NCI-H2196 treated with DMSO at 0.1 percent for 48 hours (cell line): ENCODE data around the gene ABRACL.
"Not testable (repeated sequence)": the region's sequence is repeated elsewhere in the genome, so short reads cannot be mapped to it uniquely, and the experiment has no call there.

Experiments used
- DNase-seq: peaks from one replicate; lab custom pipeline; 2025; ENCODE audit not compliant: unreplicated experiment; lab: John Stamatoyannopoulos, UW

Gene ABRACL, protein sequence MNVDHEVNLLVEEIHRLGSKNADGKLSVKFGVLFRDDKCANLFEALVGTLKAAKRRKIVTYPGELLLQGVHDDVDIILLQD

DNA sequence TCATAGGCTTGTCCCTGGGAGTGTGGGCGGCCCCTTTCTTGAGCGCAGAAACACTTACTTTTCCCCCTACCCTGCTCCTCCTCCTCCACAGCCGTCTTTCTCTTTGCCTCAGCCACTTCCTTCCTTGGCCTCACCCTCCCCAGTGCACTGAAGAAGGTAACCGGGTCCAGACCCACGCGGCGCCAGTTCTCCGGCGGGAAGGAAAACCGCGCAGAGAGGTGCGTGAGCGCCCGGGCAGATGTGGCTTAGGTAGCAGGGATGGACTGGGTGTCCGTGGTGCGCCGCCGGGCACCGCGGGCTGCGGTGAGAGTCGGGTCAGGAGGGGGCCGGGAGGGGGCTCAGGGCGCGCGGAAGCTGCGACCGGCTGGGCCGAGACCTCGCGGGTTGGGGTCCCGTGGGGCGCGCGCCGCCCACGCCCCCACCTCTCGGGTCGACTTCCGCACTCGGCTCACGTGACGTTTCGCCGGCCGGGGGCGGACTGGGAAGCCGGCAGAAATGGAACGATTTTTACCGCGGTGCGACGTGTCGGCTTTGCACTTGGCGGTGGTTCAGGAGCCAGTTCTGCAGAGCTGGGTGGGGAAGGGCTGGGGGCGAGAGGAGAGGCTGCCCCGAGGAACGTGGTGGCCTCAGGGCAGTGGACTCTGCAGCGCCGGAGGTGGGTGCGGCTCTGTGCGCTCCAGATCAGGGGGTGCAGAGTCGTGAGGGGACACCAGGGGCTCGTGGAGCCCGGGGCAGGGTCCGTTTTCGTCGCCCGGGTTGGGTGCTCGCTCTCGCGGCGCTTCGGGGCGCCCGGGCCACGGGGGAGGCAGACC lies at the start of gene ABRACL:
Gene ABRACL, plus strand, starts transcription at position 88 of the 812 bp plus-strand sequence. CDS start 5,416 bp downstream, outside the sequence.
- DNase-seq, result peak; percentile 43

DNA sequence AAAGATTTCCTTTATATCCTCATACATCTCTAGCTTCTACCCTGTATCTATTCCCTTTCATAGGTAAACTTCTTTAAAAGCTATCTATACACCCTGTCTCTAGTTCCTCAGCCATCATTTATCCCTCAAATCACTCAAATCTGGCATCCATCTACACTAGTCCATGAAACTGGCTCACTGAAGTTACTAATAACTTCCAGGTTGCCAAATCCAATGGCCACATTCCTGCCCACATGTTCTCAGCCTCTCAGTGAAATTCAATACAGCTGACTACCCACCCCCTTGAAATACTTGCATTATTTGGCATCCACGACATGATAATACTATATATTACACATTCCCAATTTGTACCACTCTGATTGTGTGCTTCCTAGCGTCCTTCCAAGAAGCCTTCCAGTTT lies 49.2 kb upstream of the ABRACL start:
- DNase-seq, result no peak

DNA sequence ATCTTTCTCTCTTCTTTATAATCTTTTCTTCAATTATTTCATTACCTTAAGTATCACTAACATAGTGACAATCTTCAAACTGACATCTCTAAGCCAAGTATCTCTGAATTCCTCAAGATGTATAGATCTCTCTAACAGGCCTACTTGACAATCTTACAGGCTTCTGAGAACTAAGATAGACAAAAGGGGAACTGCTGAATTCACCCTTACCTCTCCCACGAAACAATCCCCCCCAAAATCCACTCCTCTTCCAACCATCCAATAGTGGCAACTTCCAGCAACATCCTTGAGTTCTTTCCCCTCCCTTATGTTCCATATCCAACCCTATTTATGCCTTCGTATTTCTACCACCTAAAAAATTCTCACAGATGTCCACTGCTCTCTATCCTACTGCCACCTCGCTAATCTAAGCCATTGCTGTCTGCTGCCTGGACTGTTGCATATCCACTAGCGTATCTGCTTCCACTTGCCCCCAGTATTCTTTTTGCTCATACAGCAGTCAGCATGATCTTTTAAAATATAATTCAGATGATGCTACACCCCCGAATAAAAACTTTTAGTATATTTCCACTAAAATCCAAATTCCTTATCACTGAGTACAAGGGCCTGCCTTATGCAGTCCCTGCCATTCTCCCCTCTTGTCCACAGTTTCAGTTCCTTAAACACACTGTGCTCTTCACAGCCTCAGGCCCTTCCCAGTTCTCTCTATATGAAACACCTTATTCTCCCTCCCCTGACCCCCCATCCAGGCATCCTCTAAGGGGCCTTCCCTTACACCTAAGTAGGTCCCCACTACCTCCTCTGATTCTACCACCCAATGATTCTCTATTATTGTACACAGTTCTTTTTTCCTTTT lies 48.5 kb upstream of the ABRACL start:
- DNase-seq, result no peak

DNA sequence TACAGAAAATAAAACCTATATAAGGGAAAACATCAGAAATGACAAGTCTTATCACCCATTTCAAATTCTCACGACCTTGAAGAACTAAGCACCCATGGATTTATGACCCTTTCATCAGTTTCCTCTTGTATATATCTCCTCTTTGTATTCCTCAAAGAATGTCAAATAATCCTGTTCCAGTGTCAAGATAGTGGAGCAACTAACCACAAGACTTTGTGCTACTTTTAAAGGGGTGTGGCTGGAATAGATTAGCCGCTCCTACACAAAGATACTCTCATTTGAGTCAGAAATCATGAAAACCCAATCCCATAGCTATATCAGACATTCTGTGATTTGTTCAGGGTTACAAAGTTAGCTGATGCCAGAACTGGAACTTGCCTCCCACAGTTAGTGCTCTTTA lies 47.1 kb upstream of the ABRACL start:
- DNase-seq, result no peak

DNA sequence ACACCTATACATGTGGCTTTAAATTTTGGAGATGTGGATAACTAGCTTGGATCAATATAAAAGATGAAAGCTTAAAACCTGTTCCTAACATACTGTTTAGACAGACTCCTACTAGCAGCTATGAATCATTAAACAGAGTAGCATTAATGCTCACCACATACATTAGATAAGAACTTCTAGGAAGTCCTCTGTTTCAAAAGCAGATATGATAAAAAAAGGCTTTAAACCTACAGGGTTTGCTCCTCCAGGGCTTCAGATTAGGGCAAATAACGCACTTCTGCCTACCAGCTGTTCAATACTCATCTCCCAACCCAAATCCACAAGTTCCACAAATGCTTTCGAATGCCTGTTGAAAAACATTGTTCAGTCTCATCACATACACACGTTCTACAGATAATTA lies 42.0 kb upstream of the ABRACL start:
- DNase-seq, result no peak

DNA sequence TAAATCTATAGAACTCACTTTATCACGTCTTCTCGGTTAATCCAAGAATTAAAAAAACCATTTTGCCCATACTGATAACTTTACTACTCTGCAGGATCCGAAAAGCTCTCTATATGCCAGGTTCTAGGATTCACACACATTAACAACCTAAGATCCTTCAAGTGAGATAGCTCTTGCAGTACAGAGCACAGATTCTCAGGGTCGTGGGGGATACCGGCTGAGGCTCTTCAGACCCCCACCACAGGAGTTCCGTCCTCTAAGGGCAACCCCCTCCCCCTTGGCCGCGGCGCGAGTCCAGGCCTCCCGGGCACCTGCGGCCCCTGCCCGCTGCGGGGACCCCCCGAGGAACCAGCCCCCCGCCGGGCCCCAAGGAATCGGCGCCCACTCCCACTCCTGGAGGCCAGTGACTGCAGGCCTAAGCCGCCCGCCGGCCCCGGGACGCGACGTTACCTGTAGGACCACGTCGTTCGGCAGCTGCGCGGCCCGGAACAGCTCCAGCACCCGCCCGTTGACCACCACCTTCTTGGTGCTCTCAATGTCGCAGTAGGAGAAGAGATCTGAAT lies 41.4 kb upstream of the ABRACL start:
- no peak for DNase-seq

DNA sequence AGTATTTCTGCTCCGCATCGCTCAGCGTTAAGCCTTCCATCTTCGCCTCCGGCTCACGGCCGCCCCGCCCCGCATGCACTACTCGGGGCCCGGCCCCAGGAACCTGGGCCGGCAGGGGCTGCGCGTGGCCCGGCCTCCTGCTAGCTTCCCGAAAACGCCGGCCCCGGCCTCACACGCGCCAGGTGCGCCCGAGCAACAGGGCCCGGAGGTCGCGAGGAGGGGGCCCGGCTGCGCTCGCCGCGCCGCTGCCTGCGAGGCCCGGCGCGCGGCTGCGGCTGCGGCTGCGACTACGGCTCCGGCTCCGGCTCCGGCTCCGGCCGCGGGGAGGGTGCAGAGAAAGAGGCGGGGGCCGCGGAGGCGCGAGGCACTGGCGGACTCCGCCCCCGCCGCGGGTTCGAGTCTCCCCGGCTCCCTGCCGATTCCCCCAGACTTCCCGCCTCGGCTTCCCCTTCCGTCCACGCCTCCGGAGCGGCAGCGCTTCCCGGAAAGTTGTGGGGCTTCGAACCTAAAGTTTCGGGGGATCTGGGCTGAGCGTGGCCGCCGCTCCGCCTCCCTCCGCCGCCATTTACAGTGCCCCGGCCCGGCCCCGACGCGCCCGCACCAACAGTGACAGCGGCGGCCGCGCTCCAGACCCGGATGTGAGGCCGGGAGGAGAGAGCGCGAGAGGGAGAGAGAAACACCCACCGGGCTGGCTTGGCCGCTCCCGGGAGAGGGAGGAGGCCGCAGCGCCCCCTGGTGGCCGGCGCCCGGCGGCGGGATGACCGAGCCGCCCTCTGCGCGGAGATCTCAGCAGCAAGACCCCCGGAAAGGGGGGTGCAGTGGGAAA lies 40.7 kb upstream of the ABRACL start, which contains the start of gene REPS1:
Gene REPS1, minus strand, starts transcription at position 611 of the 826 bp plus-strand sequence. Its CDS starts 571 bp downstream, at position 40.
- DNase-seq, result peak; percentile 74

DNA sequence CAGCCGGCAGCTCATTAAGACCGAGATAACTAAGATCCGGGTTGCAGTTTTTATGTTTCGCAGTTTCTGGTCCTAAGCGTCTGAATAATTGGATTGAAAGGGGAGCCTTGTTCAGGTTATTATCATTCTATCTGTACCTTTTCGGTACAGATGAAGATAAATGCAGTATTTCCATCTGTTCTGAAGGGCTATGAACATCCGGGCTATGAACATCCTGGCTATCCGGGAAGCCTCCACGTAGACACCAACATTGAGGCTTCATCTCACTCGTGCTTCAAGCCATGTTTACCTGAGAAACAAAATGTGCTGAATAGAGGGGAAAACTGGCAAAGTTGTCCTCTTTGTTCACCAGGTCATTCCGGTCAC lies 40.1 kb upstream of the ABRACL start:
- DNase-seq, result peak; percentile 56

DNA sequence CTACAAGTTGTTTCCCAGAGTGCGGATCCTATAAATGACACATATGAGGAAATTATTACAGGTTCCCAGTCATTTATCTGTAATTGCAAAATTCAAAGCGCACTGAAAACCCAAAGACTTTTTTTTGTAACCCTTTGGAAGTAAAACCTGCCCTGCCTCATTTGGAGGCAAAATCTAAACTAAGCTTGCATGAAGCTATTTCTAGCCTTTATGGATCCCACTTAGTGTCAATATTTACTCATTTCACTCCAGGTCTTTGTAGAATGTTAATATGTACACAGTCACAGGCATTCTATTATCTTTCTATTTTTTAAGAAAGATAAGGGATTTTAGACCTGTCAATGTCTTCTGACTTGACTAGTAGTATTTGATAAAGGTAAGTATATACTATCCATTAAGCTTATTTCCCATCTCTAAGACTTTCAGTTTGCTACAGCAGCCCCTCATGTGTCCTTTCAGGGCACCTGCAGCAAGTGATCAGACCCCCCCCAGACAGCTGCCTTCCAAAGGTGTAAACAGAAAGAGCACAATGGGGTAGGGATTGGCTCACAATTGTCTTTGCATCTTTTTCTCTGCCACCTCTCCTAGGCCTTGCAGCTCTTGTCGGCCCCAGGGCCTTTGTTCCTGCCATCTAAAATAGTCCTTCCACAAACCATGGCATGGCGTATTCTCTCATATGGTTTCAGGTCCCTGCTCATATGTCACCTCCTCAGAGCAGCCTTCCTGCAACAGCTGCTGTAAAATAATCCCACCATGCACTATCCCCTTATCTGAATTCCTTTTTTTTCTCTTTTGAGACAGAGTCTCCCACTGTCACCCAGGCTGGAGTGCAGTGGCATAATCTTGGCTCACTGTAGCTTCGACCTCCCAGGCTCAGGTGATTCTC lies 39.2 kb upstream of the ABRACL start:
- DNase-seq, result no peak

DNA sequence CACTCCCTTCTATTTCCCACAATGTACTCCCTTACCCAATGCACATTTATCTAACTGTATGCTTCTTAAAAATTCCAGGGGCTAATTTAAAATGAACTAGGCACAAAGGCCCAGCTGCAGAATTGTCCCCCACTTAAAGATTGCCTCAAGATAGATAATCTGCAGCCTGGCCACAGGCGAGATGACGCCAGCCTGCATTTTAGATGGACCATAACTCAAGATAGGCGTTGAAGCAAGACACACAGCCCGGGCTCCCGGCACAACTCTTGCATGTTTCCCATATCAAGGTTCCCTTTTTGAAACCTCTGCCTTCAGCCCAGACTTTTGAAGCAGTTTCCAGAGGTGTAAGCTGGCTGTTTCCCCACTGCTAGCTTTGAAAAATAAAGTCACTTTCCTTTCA lies 37.3 kb upstream of the ABRACL start:
- no peak for DNase-seq

DNA sequence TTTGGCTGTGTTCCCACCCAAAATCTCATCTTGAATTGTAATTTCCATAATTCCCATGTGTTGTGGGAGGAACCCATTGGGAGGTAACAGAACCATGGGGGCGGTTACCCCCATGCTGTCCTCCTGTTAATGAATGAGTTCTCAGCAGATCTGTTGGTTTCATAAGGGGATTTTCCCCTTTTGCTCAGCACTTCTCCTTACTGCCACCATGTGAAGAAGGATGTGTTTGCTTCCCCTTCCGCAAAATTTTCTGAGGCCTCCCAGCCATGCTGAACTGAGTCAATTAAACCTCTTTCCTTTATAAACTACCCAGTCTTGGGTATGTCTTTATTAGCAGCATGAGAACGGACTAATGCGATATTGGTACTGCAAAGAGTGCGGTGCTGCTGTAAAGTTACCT lies 35.6 kb upstream of the ABRACL start:
- DNase-seq, result not testable (repeated sequence)

DNA sequence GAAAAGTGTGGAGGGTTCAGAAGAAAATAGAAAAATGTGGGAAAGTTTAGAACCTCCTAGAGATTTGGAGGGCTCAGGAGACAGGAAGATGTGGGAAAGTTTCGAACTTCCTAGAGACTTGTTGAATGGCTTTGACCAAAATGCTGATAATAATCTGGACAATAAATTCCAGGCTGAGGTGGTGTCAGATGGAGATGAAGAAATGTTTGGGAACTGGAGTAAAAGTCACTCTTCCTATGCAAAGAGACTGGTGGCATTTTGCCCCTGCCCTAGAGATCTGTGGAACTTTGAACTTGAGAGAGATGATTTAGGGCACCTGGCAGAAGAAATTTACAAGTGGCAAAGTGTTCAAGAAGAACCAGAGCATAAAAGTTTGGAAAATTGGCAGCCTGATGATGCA lies 35.1 kb upstream of the ABRACL start:
- DNase-seq, result not testable (repeated sequence)

DNA sequence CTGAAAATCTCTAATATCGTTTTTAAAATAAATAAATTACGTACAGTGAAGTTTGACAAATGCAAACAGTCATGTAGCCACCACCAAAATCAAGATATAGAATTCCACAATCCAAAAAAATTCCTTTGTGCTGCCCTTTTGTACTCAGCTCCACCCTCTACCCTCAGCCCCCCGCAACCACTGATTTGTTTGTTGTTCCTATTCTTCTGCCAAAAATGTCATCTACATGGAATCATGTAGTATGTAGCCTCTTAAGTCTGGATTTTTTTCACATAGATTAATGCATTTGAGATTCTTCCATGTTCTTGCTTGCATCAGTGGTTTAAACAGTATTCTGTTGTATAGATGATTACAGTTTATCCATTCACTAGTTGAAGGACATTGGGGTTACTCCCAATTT lies 32.0 kb upstream of the ABRACL start:
- no peak for DNase-seq

DNA sequence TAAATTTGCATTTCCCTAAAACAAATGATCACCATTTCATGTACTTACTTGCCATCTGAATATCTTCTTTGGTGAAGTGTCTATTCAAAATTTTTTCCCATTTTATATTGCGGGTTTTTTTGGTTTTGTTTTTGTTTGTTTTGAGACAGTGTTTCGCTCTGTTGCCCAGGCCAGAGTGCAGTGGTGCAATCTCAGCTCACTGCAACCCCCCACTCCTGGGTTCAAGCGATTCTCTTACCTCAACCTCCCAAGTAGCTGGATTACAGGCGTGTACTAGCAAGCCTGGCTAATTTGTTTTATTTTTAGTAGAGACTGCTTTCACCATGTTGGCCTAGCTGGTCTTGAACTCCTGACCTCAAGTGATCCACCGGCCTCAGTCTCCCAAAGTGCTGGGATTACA lies 31.4 kb upstream of the ABRACL start:
- DNase-seq, result no peak

DNA sequence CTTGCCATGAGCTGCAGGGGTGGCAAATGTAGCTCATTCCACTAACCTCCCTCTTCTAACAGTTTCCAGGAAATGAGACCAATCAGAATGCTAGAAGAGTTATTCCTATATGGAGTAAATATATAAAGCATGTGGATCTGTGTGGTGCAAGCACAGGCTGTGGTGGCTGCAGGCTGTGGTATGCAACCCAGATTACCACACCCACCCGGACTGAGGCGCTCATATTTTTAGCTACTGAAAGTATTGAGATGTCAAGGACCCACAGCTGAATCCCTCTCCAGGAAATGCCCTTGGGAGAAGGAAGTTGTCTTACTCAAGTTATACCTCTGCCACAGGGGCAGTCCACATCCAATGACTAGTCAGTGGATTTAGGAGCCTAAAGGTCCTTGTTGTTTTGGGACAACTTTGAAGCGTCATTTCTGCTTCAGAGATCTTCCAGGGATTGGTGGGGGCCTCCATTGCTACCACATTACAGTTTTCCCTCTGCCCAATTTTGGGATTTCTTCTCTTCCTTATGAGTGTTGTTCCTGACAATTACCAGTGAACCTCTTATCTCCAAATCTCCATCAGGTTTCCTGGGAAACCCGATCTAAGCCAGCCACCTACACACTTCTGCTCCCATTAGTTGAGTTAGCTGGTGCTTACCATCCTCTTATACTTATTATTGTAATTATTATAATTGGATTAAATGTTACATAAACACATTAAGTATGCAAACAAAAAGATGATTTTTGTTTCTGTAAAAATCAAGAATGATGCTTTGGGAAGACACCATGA lies 28.4 kb upstream of the ABRACL start:
- DNase-seq, result no peak

DNA sequence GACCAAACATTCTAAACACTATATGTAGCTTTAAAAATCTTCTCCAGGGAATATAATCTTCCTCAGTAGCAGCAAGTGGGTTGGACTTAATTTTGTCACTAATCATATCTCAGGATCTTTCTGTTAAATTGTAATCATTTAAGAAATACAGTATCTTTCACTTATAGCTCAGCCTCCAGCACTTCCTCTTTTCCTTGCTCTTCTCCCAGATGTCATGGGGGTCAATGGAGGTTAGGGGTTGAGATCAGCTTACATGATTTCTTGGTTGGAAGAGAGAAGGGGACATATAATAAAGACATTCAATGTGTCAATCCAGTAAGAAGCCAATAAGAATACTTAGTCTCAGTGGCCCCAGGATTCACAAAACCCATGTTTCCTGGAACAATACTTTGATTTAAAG lies 24.8 kb upstream of the ABRACL start:
- no peak for DNase-seq

DNA sequence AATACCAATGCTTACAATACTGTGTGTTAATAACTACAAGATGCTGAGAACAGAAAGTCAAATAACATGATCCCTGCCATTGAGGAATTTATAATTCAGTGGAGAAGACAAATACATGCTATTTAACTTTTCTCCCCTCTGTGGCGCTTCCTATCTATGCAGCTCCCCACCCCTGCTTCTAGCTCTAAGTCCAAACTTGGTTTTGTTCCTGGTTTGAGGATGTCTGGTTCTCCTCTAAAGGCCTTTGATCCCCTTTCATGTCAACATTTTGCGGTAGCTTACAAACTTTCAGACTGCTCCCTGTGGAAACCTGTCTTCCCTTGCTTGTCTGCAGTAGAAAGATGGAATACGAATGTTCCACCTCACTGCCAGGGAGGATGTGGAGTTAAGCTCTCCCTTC lies 22.1 kb upstream of the ABRACL start:
- DNase-seq, result no peak

DNA sequence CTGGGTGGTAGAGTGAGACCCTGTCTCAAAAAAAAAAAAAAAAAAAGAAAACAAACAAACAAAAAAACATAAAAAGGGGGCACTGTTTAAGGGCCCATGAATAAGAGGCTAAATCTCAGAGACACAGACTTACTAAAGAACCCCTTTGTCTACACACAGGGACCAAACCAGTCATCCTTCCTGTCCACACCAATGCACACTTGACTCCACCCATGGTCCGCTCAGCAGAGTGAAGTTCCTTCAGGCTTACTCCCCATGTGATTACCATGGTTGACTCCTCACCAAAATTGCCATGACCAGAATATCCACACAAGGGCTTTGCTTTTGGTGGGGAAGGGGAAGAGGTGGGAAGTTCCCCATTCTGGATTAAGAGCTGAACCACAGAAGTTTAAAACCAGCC lies 21.1 kb upstream of the ABRACL start:
- no peak for DNase-seq

DNA sequence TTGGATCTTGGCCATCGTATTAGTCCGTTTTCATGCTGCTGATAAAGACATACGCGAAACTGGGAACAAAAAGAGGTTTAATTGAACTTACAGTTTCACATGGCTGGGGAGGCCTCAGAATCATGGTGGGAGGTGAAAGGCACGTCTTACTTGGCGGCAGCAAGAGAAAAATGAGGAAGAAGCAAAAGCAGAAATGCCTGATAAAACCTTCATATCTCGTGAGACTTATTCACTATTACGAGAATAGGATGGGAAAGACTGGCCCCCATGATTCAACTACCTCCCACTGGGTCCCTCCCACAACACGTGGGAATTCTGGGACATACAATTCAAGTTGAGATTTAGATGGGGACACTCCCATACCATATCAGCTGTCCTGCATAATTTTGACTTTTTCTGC lies 20.4 kb upstream of the ABRACL start:
- DNase-seq, result no peak
